ENCODE data around the gene TOR2A.

TOR2A gene

DNA sequence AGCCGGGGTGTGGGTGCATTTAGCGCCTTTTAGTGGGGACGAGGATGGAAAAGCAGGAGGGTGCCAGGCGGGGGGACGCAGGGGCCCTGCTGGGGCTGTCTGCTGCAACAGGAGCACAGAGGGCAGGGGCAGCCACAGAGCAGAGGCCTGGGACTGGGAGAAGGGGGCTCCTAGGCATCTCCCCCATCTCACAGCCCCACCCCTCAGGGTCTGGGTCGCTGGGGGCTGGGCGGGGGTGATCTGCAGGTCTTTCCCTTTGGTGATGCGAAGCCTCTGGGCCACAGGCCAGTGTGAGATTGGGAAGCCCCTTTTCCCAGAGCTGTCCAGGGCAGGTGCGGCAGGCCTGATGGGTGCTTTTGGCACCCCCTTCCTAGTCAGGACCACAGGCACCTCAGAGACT lies 4.8 kb downstream of the TOR2A start:
- no peak for DNase-seq (ENCODE audit: extremely low read depth, low read depth)
- TF ChIP-seq, protein P1, sequence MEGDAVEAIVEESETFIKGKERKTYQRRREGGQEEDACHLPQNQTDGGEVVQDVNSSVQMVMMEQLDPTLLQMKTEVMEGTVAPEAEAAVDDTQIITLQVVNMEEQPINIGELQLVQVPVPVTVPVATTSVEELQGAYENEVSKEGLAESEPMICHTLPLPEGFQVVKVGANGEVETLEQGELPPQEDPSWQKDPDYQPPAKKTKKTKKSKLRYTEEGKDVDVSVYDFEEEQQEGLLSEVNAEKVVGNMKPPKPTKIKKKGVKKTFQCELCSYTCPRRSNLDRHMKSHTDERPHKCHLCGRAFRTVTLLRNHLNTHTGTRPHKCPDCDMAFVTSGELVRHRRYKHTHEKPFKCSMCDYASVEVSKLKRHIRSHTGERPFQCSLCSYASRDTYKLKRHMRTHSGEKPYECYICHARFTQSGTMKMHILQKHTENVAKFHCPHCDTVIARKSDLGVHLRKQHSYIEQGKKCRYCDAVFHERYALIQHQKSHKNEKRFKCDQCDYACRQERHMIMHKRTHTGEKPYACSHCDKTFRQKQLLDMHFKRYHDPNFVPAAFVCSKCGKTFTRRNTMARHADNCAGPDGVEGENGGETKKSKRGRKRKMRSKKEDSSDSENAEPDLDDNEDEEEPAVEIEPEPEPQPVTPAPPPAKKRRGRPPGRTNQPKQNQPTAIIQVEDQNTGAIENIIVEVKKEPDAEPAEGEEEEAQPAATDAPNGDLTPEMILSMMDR (IDR thresholded peaks at IDR 0.05; ENCODE audit: low read depth, low read length): no peak

DNA sequence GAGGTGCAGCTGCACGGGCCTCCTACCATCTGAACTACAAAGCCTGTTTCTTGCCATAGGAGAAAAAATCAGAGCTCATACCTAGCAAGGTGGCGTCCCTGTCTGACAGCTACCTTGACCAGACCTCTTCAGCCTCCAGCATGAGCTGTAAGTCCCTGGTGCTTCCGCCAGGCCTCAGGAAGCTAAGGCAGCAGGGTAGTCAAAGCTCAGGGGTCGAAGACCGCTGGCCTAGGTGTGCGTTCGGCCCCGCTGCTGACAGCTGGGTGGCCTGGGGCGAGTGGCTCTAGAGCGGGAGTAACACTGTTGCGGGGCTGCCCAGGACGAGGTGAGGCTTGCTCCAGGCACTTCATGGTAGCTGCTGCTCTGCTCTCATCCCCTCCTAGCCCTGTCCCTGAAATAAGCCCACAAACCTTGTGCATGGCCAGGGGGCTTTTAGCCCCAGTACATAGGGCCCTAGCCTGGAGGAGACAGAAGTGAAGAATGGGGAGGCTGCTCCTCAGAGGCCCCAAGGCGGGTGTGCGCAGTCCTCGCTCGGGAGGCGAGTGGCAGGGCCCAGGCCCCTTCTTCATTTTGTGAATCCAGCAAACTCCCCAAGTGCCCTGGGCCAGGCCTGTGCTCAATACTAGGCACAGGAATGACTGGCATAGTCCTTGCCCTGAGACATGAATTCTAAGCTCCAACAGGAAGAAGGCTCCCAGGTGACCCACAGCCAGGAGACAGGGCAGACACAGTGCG lies 5.4 kb downstream of the TOR2A start:
- TF ChIP-seq, protein P1 (IDR thresholded peaks at IDR 0.05; ENCODE audit: low read depth, low read length): no peak
- DNase-seq (ENCODE audit: extremely low read depth, low read depth): no peak

DNA sequence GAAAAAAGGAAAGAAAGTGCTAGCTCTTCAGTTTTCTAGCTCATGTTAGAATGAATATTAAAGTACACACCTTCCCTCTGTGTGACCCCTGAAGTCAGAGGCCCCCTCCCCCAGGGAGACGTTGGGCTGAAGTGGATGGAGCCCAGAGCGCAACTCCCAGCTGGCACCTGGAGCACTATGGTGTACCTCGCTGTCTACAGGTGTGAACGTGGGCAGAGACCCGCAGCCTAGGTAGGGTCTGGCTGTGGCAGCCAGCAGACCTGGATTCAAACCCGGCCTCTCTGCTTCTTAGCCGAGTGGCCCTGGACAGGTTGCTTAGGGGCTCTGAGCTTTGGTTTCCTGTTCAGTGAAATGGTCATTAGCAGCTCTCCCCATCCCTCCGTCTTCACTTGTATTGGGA lies 6.3 kb downstream of the TOR2A start:
- TF ChIP-seq, protein P1 (IDR thresholded peaks at IDR 0.05; ENCODE audit: low read depth, low read length): no peak
- no peak for DNase-seq (ENCODE audit: extremely low read depth, low read depth)

DNA sequence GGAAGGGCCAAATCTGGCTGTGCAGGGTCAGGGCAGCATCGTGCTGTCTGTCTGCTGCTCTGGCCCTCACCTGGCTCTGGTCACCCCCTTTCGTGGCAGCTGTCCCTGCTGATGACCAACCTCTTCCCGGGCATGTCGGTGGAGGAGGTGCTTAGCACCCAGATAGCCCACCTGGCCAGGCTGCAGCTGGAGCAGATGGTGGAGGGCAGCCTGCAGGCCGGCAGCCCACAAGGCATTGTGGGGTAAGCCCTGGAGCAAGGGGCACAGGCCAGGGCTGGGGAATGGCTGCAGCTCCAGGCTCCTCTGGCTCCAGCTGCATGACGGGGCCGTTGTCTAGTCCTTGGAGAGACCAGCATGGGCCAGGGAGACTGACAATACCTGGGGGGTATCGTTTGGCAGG lies 8.2 kb downstream of the TOR2A start:
- DNase-seq (ENCODE audit: extremely low read depth, low read depth): no peak
- TF ChIP-seq, protein P1 (IDR thresholded peaks at IDR 0.05; ENCODE audit: low read depth, low read length): no peak

DNA sequence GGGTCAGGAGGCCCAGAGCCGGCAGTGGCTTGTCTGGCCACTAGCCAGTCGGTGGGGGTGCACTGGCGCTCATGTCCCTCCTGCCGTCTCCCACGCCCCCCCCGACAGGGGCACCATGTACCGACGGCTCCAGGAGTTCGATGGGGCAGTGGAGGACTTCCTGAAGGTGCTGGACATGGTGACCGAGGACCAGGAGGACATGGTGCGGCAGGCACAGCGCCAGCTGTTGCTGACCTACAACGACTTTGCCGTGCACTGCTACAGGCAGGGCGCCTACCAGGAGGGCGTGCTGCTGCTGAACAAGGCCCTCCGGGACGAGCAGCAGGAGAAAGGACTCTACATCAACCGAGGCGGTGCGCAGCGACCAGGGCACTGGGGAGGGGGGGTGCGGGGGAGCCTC lies 11.1 kb downstream of the TOR2A start:
- TF ChIP-seq, protein P1 (IDR thresholded peaks at IDR 0.05; ENCODE audit: low read depth, low read length): no peak
- DNase-seq (ENCODE audit: extremely low read depth, low read depth): no peak

DNA sequence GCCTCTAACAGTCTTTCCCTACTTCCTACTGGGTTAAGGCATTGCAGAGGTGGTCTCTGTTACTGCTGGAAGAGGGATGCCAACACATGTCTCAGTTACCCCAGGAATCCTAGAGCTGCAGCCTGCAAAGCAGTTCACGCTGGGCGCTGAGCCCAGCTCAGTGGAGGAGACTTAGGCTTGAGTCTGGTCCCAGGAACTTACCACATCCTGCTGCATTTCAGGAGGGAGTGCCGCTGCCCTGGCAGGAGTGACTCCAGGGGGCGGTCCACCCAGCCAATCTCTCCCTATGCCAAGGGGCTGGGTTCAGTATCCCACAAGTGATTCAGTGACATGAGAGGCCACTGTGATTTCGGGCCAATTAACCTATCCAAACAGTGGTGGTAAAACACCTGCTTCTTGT lies 11.7 kb downstream of the TOR2A start:
- TF ChIP-seq, protein P1 (IDR thresholded peaks at IDR 0.05; ENCODE audit: low read depth, low read length): peak; percentile 20
- DNase-seq (ENCODE audit: extremely low read depth, low read depth): peak; percentile 57

DNA sequence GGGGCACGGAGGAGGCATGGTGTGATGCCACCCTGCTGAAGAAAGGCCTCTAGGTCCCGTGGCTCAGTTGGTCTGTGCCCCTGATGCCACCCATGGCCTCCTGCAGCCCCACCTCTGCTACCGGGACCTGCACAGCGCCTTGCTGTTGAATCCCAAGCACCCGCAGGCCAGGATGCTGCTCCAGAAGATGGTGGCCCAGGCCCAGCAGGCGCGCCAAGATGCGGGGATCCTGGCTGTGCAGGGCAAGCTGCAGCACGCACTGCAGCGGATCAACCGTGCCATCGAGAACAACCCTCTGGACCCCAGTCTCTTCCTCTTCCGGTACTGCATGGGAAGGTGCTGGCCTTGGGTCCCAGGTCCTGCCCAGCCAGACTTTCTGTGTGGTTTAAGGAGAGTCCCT lies 12.1 kb downstream of the TOR2A start:
- TF ChIP-seq, protein P1 (IDR thresholded peaks at IDR 0.05; ENCODE audit: low read depth, low read length): no peak
- DNase-seq (ENCODE audit: extremely low read depth, low read depth): no peak
